SJSA1 (cell line): Measurements from ENCODE around the gene ACP3. TPM values are rescaled to one million over a fixed set of nuclear protein-coding genes. Genes with fewer than 3 reads are reported as not detected.
"Not testable (repeated sequence)": the region's sequence is repeated elsewhere in the genome, so short reads cannot be mapped to it uniquely, and the experiment has no call there.

Experiments used
- DNase-seq, 2 experiments: peaks; one replicate each; pipeline ENCODE4 v3.0.0-alpha.2; 2015 to 2020; ENCODE audit warnings: low spot score in 2 of 2, low read depth in 1 of 2
- H3K27ac ChIP-seq: fragments of 250-450 bp; sonication (Bioruptor Pico); 2 replicates; pipeline ENCODE4 v1.5.1; 2020; ENCODE audit warnings: mild to moderate bottlenecking, moderate library complexity
- H3K27me3 ChIP-seq: fragments of 250-450 bp; sonication (Bioruptor Pico); replicated peaks from 2 replicates; pipeline ENCODE4 v1.5.1; 2020; ENCODE audit warnings: mild to moderate bottlenecking, moderate library complexity
- H3K36me3 ChIP-seq: fragments of 250-450 bp; sonication (Bioruptor Pico); 2 replicates; pipeline ENCODE4 v1.5.1; 2020; ENCODE audit warnings: mild to moderate bottlenecking
- H3K4me1 ChIP-seq: fragments of 250-450 bp; sonication (Bioruptor Pico); replicated peaks from 2 replicates; pipeline ENCODE4 v1.6.1; 2021; ENCODE audit warnings: mild to moderate bottlenecking
- H3K4me3 ChIP-seq: fragments of 250-450 bp; sonication (Bioruptor Pico); 2 replicates; pipeline ENCODE4 v1.5.1; 2020; ENCODE audit warnings: mild to moderate bottlenecking
- H3K9me3 ChIP-seq: fragments of 250-450 bp; sonication (Bioruptor Pico); replicated peaks from 2 replicates; pipeline ENCODE4 v1.5.1; 2020; ENCODE audit warnings: mild to moderate bottlenecking
- total RNA-seq: library from RNA; depleted of rRNA; stranded (reverse); fragments of >200 nt; shearing (Covaris generic); gene quantifications from 2 replicates; pipeline ENCODE4 v1.2.3, GENCODE V29; 2014

The ACP3 gene
- total RNA-seq, 1 experiment from 2014 or later: not detected

GRCh38 chr3:132292042-132292441 is 25.2 kb upstream of the ACP3 start:
- Histone ChIP-seq H3K9me3 (no peaks in the 10 kb centered on the region), H3K27me3 (no peaks in the 10 kb centered on the region), H3K36me3 (no peaks in the 10 kb centered on the region), H3K27ac (no peak overlapping the region), H3K4me3 (no peak overlapping the region), H3K4me1 (no peaks in the 10 kb centered on the region)
- DNase-seq: no peak

GRCh38 chr3:132293251-132293650 is 24.0 kb upstream of the ACP3 start:
- no peaks in the 10 kb centered on the region for H3K4me1 ChIP-seq
- DNase-seq: no peak
- no peaks in the 10 kb centered on the region for H3K9me3 ChIP-seq
- no peaks in the 10 kb centered on the region for H3K27me3 ChIP-seq
- H3K27ac ChIP-seq: no peak overlapping the region
- no peak overlapping the region for H3K4me3 ChIP-seq
- no peaks in the 10 kb centered on the region for H3K36me3 ChIP-seq

- H3K9me3 ChIP-seq: no peaks in the 10 kb centered on the region
- H3K27me3 ChIP-seq: no peaks in the 10 kb centered on the region
- H3K36me3 ChIP-seq: no peaks in the 10 kb centered on the region
- DNase-seq: no peak
- no peak overlapping the region for H3K27ac ChIP-seq
- no peaks in the 10 kb centered on the region for H3K4me1 ChIP-seq
- no peak overlapping the region for H3K4me3 ChIP-seq
Measured at GRCh38 chr3:132294906-132295305, 22.3 kb upstream of the ACP3 start.

- not testable (repeated sequence) for H3K27ac ChIP-seq, DNase-seq, H3K27me3 ChIP-seq, H3K9me3 ChIP-seq, H3K36me3 ChIP-seq, H3K4me3 ChIP-seq, H3K4me1 ChIP-seq
Measured at GRCh38 chr3:132303336-132304201, 13.6 kb upstream of the ACP3 start.

- not testable (repeated sequence) for H3K4me1 ChIP-seq, H3K27me3 ChIP-seq, H3K36me3 ChIP-seq, H3K9me3 ChIP-seq, H3K27ac ChIP-seq, H3K4me3 ChIP-seq, DNase-seq
Measured at GRCh38 chr3:132304351-132304750, 12.9 kb upstream of the ACP3 start.

GRCh38 chr3:132310057-132310456 is 7.2 kb upstream of the ACP3 start:
- H3K4me3 ChIP-seq, H3K9me3 ChIP-seq, DNase-seq, H3K36me3 ChIP-seq, H3K27ac ChIP-seq, H3K4me1 ChIP-seq, H3K27me3 ChIP-seq: not testable (repeated sequence)

- no peaks in the 10 kb centered on the region for H3K27me3 ChIP-seq
- H3K9me3 ChIP-seq: no peaks in the 10 kb centered on the region
- no peak overlapping the region for H3K27ac ChIP-seq
- H3K4me1 ChIP-seq: no peaks in the 10 kb centered on the region
- no peak overlapping the region for H3K4me3 ChIP-seq
- no peaks in the 10 kb centered on the region for H3K36me3 ChIP-seq
- DNase-seq: no peak
Measured at GRCh38 chr3:132311316-132311715, 5.9 kb upstream of the ACP3 start.

GRCh38 chr3:132311841-132312240 is 5.4 kb upstream of the ACP3 start:
- Histone ChIP-seq H3K9me3 (no peaks in the 10 kb centered on the region), H3K4me1 (no peaks in the 10 kb centered on the region), H3K36me3 (no peaks in the 10 kb centered on the region), H3K27ac (no peak overlapping the region), H3K4me3 (no peak overlapping the region), H3K27me3 (no peaks in the 10 kb centered on the region)
- DNase-seq: no peak

- H3K27ac ChIP-seq: no peak overlapping the region
- peaks cover 4% of the 10 kb centered on the region; the same call in 1 of the 2 replicates for H3K27me3 ChIP-seq
- H3K36me3 ChIP-seq: no peaks in the 10 kb centered on the region
- H3K4me3 ChIP-seq: no peak overlapping the region
- no peak for DNase-seq
- no peaks in the 10 kb centered on the region for H3K9me3 ChIP-seq
- H3K4me1 ChIP-seq: peaks cover 15% of the 10 kb centered on the region
Measured at GRCh38 chr3:132315851-132316250, 1.4 kb upstream of the ACP3 start.

GRCh38 chr3:132318451-132318850 is 1.2 kb downstream of the ACP3 start:
- Histone ChIP-seq H3K9me3 (no peaks in the 10 kb centered on the region), H3K4me1 (peaks cover 15% of the 10 kb centered on the region), H3K4me3 (no peak overlapping the region), H3K27ac (no peak overlapping the region), H3K36me3 (no peaks in the 10 kb centered on the region), H3K27me3 (peaks cover 4% of the 10 kb centered on the region; the same call in 1 of the 2 replicates)
- DNase-seq: no peak

- peaks cover 4% of the 10 kb centered on the region; the same call in 1 of the 2 replicates for H3K27me3 ChIP-seq
- DNase-seq: no peak
Measured at GRCh38 chr3:132321304-132321703, 4.1 kb downstream of the ACP3 start.

GRCh38 chr3:132325103-132325606 is 7.9 kb downstream of the ACP3 start:
- H3K27me3 ChIP-seq: no peaks in the 10 kb centered on the region; the same call in 1 of the 2 replicates
- no peaks in the 10 kb centered on the region for H3K9me3 ChIP-seq
- no peak for DNase-seq
- H3K4me1 ChIP-seq: no peaks in the 10 kb centered on the region
- no peak overlapping the region for H3K27ac ChIP-seq
- H3K4me3 ChIP-seq: no peak overlapping the region
- no peaks in the 10 kb centered on the region for H3K36me3 ChIP-seq

More at GRCh38 chr3:132321304-132321703, 4.1 kb downstream of the ACP3 start:
- no peaks in the 10 kb centered on the region for H3K36me3 ChIP-seq
- no peaks in the 10 kb centered on the region for H3K9me3 ChIP-seq
- peaks cover 15% of the 10 kb centered on the region for H3K4me1 ChIP-seq
- H3K4me3 ChIP-seq: no peak overlapping the region
- no peak overlapping the region for H3K27ac ChIP-seq

- H3K4me3 ChIP-seq: no peak overlapping the region
- no peaks in the 10 kb centered on the region for H3K9me3 ChIP-seq
- H3K36me3 ChIP-seq: no peaks in the 10 kb centered on the region
- no peaks in the 10 kb centered on the region; the same call in 1 of the 2 replicates for H3K27me3 ChIP-seq
- no peak overlapping the region for H3K27ac ChIP-seq
- no peak for DNase-seq
- H3K4me1 ChIP-seq: no peaks in the 10 kb centered on the region
Measured at GRCh38 chr3:132325634-132326033, 8.4 kb downstream of the ACP3 start.

- no peak overlapping the region for H3K4me3 ChIP-seq
- H3K36me3 ChIP-seq: no peaks in the 10 kb centered on the region
- no peak for DNase-seq
- H3K4me1 ChIP-seq: no peaks in the 10 kb centered on the region
- no peak overlapping the region for H3K27ac ChIP-seq
- H3K27me3 ChIP-seq: no peaks in the 10 kb centered on the region; the same call in 1 of the 2 replicates
- H3K9me3 ChIP-seq: no peaks in the 10 kb centered on the region
Measured at GRCh38 chr3:132326251-132326650, 9.0 kb downstream of the ACP3 start.
